NK-92 treated with Interleukin-12 subunit alpha and Interleukin-12 subunit beta, amount 100 ng/mL, for 24 hours (cell line): Measurements from ENCODE around the gene TNPO3.
"Not testable (repeated sequence)": the region's sequence is repeated elsewhere in the genome, so short reads cannot be mapped to it uniquely, and the experiment has no call there.

Experiments used
- DNase-seq: peaks from one replicate; lab custom pipeline; 2025; lab: John Stamatoyannopoulos, UW

The TNPO3 gene

GRCh38 chr7:128961030-128961659 lies 93.8 kb downstream of the TNPO3 start:
- DNase-seq: no peak

DNA sequence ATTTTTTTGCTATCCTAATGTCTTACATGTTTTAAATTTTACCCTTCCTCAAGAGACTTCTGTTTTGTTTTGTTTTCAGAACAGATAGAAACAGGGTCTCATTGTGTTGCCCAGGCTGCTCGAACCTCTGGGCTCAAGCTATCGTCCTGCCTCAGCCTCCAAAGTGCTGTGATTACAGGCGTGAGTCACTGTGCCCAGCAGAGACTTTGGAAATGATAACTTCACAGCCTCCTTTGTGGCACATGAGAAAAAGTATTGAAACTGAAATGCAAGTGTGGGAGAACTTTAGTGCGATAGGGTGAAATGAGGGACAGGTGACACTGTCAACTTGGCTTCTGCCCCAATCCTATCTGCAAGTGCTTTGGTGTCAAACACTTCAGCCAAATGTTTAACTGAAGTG lies 95.6 kb downstream of the TNPO3 start:
- DNase-seq: no peak

DNA sequence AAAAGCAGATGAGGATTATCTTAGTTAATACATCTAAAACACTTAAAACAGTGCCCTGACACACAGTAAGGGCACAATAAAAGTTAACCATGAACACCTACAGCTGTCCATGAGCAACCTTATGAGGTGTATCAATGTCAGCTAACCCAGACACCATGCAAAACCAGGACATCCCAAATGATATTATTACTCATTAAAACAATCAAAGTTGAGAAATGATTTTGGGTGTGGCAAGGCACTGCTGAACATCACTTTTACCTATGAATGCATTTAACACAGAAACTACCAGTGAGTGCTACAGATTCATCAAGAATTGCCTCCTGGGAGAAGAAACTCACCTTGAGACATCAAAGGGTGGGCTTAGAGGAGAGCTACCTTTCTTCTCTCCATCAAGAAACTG lies 98.9 kb downstream of the TNPO3 start:
- no peak for DNase-seq

DNA sequence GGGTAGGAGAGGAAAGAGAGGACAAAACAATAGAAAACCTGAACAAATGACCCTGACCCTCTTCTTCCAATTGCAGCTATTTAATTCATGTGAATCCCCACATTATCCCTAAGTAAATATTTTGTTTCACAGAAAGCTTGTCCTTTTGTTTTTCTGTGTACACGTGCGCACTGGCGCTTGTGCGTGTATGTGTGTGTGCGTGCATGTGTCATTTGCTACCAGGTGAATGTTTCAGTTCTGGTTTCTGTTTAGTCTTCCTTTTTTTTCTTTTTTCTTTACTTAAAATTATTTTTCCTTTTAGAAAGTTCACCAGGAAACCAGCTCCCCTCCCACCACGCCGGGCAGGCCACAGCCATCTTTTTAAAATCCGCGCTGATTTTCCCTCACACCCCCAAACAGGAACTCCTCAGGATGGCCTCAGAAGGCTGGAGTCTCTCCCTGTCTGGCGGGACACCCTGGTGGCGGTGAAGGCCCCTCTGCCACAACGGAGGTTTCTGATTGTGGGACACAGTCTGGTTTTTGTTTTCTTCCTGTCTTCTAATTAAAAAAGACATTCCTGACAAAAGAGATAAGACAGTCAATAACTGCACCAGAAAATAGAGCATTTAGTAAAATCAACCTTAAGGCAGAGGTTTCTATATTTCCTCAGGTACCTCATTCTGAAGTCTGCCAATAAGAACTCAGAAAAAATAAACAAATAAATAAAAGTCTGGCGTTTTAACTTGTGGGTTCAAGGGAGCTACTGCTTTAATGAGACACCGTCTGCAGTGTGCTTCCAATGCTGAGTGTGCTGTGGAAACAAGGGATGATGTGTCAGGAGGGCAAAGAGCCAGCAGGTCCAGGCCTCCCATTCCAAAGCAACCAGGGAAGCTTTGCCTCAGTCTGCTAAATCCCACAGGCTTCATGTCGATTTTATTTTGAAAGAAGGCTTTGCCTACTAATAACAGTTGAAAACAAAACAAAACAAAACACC lies 99.8 kb downstream of the TNPO3 start:
- no peak for DNase-seq

DNA sequence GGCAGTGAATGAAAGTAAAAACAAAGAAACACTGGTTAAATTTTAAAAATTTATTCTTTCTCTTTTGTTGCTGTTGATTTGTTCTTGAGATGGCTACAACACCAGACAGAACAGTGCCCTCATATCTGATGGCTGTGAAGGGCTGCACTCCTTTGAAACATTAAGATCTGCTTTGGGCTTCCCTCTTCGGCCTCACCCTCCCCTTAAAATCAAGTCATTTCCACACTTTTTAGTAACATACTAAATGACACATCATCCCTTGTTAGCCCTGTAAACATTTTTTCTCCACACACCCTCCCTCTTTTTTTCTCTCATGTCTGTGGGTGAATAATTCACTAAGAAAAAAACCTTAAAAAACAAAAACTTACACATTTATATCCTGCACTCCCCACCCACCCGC lies 100.8 kb downstream of the TNPO3 start:
- DNase-seq: no peak

DNA sequence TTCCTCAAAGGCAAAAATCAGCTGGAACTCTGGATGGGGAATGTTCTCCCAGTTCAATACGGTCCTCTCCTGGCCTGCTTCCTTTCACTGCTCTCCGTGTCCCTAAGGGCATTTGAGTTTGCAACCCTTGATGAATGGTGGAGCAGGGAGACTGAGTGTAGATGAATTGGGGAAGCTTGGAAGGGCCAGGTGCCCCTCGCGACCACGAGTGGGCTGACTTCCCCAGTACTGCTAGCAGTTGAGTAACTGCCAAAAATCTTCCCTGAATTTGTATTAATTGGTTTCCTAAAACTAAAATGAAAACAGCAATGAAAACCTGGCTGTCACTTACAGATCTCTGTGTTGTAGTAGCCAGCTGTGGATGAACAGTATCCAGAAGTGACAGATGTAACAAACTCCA lies 103.6 kb downstream of the TNPO3 start:
- no peak for DNase-seq

DNA sequence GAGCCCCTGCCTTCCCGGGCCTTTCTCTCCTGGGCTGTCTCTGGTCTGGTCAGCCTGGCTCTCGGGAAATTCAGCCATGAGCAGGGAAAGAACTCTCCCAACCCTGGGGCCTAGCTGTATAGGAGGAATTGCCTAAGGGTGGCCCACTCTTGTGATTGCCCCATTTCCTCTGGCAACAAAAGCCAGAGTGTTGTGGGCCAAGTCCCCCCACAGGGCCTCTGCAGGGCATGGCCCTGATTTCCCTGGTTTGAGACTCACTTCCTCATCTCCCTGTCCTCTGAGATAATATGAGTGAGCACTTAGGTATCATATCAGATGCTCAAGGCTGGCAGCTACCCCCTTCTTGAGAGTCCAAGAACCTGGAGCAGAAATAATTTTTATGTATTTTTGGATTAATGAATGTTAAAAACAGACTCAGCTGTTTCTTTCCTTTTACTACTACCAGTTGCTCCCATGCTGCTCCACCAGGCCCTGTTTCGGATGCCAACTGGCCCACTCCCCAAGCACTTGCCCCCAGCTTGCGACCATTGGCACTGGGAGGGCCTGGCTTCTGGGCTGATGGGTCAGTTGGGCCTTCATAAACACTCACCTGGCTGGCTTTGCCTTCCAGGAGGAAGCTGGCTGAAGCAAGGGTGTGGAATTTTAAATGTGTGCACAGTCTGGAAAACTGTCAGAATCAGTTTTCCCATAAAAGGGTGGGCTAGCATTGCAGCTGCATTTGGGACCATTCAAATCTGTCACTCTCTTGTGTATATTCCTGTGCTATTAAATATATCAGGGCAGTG lies 105.7 kb downstream of the TNPO3 start:
- DNase-seq: no peak

GRCh38 chr7:128948312-128948973 lies 106.5 kb downstream of the TNPO3 start:
- no peak for DNase-seq

DNA sequence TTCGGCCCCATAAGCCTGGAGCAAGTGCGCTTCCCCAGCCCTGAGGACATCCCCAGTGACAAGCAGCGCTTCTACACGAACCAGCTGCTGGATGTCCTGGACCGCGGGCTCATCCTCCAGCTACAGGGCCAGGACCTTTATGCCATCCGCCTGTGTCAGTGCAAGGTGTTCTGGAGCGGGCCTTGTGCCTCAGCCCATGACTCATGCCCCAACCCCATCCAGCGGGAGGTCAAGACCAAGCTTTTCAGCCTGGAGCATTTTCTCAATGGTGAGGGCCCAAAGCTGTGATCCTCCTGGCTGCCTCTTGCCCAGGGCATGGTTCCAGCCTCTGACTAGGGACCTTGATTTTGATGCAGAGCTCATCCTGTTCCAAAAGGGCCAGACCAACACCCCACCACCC lies 107.1 kb downstream of the TNPO3 start:
- no peak for DNase-seq

GRCh38 chr7:128946936-128947830 lies 107.7 kb downstream of the TNPO3 start:
- no peak for DNase-seq

DNA sequence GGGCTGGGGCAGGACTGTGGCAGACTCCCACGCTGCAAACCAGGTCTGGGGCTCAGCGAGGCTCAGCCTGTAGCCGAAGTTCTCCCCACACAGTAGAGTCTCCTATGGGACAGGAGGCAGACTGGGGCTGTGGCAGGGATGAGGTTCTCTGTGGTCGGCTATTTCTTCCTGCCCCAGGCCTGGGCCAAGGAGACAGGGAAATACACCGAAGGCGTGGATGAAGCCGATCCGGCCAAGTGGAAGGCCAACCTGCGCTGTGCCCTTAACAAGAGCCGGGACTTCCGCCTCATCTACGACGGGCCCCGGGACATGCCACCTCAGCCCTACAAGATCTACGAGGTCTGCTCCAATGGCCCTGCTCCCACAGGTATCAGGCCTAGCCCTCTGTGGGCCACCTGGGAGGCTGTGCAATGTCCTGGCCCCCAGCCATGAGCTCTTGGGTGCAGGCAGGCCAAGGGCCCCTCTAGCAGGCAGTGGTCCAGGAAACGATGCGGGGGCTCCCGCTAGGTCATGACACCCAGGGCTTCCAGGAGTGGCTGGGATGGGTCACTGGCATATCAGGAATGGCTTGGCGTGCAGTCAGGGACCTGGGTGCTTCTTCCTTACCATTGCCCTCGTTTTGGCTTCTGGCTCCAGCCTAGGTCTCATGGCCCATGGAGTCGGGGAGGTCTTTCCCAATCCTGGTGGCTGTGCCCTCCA lies 109.1 kb downstream of the TNPO3 start:
- no peak for DNase-seq

- DNase-seq: no peak
These were observed 110.2 kb downstream of the TNPO3 start for GRCh38 chr7:128944487-128945236.

DNA sequence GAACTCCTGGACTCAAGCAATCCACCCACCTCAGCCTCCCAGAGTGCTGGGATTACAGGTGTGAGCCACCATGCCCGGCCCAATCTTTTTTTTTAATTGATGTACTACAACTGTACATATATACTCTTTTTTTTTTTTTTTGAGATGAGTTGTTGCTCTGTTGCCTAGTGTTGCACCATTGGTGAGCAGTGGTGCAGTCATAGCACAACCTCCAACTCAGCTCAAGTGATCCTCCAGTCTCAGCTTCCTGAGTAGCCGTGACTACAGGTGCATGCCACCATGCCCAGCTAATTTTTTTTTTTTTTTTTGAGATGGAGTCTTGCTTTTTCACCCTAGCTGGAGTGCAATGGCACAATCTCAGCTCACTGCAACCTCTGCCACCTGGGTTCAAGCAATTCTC lies 111.7 kb downstream of the TNPO3 start:
- DNase-seq: not testable (repeated sequence)

GRCh38 chr7:128941946-128942526 lies 112.9 kb downstream of the TNPO3 start:
- DNase-seq: no peak

DNA sequence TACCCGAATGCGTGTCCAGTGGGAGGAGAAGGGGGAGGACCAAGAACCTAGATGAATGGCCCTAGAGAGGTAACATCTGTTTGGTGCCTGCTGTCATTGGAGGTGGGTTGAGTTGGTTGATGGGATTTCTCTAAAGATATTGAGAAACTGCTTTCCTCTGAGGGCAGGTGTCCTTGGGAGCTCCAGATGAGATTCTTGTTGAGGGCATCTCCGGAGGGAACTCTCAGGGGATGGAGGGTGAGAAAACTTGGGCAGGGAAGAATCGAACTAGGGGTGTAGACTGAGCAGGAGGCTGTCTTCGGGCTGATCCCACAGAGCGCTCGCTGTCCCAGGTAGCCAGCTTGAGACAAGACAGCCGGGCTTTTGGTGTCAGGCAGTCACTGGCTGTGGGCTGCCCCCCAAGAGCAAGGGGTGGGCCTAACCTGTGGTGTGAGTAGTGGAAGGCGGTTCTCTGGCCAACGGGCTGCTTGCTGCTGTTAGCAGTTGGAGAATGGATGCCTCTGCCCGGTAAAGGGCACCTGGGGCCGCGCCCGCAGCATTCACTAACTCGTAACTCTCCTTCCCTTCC lies 113.5 kb downstream of the TNPO3 start:
- DNase-seq: no peak

- no peak for DNase-seq
These were observed 114.2 kb downstream of the TNPO3 start for GRCh38 chr7:128940494-128941322.

- no peak for DNase-seq
These were observed 115.0 kb downstream of the TNPO3 start for GRCh38 chr7:128939861-128940410.
